Neural progenitor cell (in vitro differentiated cells): Measurements from ENCODE around the gene MYO6.

Experiments
- CTCF ChIP-seq: fragments of 200-600 bp; sonication (generic); IDR thresholded peaks from 2 replicates; pipeline ENCODE4 v1.5.1; 2017; ENCODE audit warnings: antibody characterized with exemption, mild to moderate bottlenecking
- EZH2 ChIP-seq: fragments of 200-600 bp; sonication (generic); IDR thresholded peaks from 2 replicates; pipeline ENCODE4 v1.6.1; 2017; ENCODE audit warnings: antibody characterized with exemption, mild to moderate bottlenecking, moderate library complexity
- EZH2phosphoT487 ChIP-seq: fragments of 200-600 bp; sonication (generic); IDR thresholded peaks from 2 replicates; pipeline ENCODE4 v1.6.1; 2017; ENCODE audit warnings: antibody characterized with exemption

- TF ChIP-seq CTCF: no peak
- TF ChIP-seq EZH2: no peak
- TF ChIP-seq EZH2phosphoT487: no peak
Observed at GRCh38 chr6:75760320-75760719, 11.3 kb downstream of the MYO6 start.
